MM.1S (cell line): ENCODE data around the gene IGFBP5.

Experiments used
- EZH2phosphoT487 ChIP-seq: fragments of 300-600 bp; sonication (generic); IDR thresholded peaks from 2 replicates; pipeline ENCODE4 v1.6.1; 2018; ENCODE audit warnings: antibody characterized with exemption, low read length
- TF ChIP-seq, protein P1 (sequence below): fragments of 300-600 bp; sonication (generic); IDR thresholded peaks from 2 replicates; pipeline ENCODE4 v1.5.1; 2016; ENCODE audit warnings: antibody characterized with exemption, low read length, mixed read lengths

- TF ChIP-seq, protein P1, sequence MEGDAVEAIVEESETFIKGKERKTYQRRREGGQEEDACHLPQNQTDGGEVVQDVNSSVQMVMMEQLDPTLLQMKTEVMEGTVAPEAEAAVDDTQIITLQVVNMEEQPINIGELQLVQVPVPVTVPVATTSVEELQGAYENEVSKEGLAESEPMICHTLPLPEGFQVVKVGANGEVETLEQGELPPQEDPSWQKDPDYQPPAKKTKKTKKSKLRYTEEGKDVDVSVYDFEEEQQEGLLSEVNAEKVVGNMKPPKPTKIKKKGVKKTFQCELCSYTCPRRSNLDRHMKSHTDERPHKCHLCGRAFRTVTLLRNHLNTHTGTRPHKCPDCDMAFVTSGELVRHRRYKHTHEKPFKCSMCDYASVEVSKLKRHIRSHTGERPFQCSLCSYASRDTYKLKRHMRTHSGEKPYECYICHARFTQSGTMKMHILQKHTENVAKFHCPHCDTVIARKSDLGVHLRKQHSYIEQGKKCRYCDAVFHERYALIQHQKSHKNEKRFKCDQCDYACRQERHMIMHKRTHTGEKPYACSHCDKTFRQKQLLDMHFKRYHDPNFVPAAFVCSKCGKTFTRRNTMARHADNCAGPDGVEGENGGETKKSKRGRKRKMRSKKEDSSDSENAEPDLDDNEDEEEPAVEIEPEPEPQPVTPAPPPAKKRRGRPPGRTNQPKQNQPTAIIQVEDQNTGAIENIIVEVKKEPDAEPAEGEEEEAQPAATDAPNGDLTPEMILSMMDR, result no peak
- no peak for TF ChIP-seq EZH2phosphoT487
Observed at GRCh38 chr2:216674376-216674775, 21.0 kb downstream of the IGFBP5 start.
